GM19035 (cell line): ENCODE results near the gene SLC5A1.

Source experiments
- ATAC-seq: cut with Tn5 transposase; IDR thresholded peaks from one replicate; pipeline ENCODE4 v1.9.1; 2021; ENCODE audit not compliant: unreplicated experiment

SLC5A1 gene

GRCh38 chr22:32042924-32043323 is at the start of gene SLC5A1:
TSS of gene SLC5A1 (plus strand) at chr22:32043261. CDS start at chr22:32043282, 21 bp downstream.
- no peak for ATAC-seq

- no peak for ATAC-seq
Observed at GRCh38 chr22:31995046-31995445, 48.0 kb upstream of the SLC5A1 start.

DNA sequence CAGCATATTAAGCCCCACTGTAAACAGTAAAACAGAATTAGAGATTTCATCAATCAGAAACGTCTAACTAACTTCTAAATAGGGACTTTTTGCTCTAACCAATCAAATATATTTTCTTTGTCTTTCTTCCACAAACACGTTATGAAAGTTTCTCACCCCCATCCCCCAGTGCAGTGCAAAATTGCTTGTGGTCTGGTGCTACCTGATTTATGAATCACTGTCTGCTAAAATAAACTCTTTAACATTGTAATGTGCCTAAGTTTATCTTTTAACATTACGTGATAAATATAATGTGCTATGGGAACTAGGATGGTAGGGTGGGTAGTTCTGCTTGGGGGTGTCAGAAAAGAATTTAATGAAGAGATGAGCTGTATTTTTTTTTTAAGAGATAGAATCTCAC is 47.3 kb upstream of the SLC5A1 start:
- ATAC-seq, result no peak

GRCh38 chr22:31998784-31999385 is 44.2 kb upstream of the SLC5A1 start:
- ATAC-seq, result no peak

DNA sequence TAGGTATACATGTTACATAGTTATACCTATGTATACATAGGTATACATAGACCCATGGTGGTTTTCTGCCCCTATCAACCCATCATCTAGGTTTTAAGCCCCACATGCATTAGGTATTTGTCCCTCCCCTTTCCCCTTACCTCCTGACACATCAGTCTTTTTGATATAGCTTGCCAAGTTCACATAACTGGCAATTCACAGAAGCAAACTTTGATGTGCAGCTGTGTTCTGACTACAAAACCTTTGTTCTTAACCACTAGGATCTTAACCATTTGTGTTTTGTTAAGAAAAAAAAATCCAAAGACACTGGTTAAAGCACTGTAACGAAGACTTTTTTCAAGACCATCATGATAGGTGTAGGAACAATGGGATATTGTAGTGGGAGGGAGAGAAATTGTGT is 42.9 kb upstream of the SLC5A1 start:
- no peak for ATAC-seq

GRCh38 chr22:32005453-32005852 is 37.6 kb upstream of the SLC5A1 start:
- no peak for ATAC-seq

- no peak for ATAC-seq
Observed at GRCh38 chr22:32013200-32013599, 29.9 kb upstream of the SLC5A1 start.

GRCh38 chr22:32016081-32016480 is 27.0 kb upstream of the SLC5A1 start:
- no peak for ATAC-seq

- ATAC-seq, result no peak
Observed at GRCh38 chr22:32018056-32018455, 25.0 kb upstream of the SLC5A1 start.

- ATAC-seq, result no peak
Observed at GRCh38 chr22:32020117-32020516, 22.9 kb upstream of the SLC5A1 start.

DNA sequence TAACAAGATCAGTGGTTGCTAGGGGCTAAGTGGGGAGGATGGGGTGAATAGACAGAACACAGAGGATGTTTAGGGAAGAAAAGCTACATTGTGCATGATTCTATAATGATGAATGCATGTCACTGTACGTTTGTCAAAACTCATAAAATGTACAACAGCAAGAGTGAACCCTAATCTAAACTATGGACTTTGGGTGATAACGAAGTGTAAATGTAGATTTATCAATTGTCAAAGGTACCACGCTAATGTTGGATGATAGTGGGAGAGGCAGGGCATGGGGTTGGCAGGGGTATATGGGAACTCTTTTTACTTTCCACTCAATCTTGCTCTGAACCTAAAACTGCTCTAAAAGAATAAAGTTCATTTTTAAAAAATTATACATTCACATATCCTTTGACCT is 21.3 kb upstream of the SLC5A1 start:
- ATAC-seq, result no peak

DNA sequence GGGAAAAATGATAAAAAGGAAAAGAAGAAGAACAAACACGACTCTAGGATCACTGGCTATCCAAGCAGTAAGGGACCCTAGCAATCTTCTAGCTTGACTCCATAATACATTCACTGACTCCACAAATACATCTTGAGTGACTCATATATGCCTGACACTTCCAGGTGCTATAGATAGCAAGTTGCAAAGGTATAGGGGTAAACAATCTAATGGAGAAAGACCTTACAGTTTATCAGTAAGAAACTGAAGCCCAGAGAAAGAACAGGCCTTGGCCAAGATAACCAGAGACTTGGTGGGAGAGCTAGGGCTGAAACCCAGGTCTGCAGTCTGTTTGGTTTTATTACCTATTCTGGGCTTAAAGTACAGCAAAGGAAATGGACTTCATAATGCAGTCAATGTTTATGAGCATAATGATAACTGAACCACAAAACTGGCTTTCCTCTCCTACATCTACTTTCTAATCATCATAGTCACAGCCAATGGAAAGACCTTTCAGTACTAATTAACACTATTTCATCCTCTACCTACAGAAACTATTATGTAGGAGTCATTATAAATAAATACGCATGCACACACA is 19.7 kb upstream of the SLC5A1 start:
- no peak for ATAC-seq

DNA sequence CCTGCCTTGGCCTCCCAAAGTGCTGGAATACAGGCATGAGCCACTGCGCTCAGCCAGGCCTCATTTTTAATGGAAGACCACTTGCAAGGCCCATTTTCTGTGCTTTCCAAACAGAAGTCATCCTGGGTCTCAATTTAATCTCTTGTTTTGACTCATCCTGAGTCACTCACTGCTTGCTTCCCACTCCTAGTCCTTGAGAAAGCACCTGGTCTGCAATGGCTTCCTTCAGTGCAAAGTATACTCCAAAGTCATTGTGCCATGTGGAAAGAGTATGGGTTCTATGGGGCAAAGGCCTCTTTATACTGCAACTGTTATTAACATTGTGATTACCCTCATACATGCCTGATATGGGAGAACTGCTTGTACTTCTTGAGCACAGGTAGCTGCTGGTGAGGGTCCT is 18.3 kb upstream of the SLC5A1 start:
- no peak for ATAC-seq

DNA sequence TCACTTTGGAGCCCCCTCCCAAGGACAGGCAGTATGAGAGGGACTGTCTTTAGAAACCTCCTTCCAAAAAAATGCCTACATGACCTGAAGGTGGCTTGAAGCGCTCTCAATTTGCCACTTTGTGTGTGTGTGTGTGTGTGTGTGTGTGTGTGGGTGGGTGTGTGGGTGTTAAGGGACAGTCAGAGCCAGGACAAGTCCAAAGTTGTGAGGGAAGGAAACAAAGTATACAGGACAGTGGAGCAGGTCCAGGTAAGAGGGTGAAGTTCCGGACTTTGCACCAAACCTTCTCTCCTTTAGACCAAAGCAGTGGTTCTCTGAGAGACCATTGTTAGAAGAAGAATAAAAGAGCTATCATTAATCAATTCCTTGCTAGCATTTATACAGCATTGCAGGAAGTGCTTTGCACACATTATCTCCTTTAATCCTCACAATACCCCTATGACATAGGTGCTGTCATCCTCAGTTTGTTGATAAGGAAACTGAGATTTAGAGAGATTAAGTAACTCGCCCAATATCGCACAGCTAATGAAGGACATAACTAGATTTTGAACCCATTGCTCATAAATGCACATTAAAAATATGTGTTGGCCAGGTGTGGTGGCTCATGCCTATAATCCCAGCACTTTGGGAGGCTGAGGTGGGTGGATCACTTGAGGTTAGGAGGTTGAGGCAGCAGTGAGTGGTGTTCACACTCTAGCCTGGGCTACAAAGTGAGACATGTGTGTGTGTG is 12.4 kb upstream of the SLC5A1 start:
- ATAC-seq, result no peak

GRCh38 chr22:32031466-32031865 is 11.6 kb upstream of the SLC5A1 start:
- no peak for ATAC-seq

- ATAC-seq, result no peak
Observed at GRCh38 chr22:32034275-32034674, 8.8 kb upstream of the SLC5A1 start.

DNA sequence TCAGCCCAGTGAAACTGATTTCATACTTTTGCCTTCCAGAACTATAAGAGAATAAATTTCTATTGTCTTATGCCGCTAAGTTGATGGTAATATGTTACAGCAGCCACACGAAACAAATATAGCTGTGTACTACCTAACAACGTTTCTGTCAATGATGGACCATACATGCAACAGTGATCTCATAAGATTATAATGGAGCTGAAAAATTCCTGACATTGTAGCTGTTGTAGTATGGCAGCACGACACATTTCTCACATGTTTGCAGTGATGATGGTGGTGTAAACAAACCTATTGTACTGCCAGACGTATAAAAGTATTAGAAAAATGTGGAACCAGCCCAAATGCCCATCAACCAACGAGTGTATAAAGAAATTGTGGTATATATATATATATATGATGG is 5.8 kb upstream of the SLC5A1 start:
- ATAC-seq, result no peak

DNA sequence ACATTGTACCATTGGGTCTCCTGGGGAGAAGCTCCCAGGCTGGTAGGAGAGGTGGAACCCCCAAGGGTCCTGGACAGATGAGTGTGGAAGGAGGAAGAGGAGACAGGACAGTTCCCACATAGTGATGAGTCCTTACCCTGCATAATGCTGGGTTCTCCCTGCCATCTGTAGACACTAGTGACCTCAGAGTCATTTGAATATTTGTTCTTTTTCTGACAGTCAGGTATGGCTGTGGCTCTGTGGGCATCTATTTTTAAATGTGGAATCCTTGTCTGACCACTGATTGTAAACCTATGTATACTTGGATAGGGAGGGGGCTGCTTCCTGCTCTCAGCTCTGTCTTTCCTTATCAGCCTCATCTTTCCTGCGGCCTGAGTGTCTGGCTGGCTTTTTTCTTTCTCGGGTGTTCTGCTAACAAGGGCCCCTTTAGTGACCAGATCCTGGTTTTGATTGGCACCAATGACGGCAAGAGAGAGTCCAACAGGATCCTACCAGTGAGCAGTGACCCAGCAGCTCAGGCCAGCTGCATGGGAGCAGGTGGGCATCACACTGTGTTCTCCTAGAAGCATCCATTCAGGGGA is 2.6 kb upstream of the SLC5A1 start:
- no peak for ATAC-seq

DNA sequence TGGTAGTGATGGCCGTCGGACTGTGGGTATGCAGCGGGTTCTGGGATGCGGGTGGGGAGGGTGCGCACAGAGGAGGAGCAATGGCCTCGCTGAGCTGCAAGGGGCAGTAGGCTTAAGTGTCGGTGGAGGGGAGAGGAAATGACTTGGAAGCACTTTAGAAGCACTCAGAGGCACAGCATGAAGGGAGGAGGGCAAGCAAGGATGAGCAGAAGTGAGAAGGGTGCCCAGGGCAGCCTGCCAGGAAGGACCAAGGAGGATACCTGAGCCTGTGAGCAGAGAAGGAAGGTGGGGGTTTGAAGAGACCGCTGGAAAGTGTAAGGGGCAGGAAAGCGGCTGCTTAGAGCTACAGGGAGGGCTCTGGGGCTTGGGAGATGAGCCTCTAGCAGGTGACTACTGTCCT is 330 bp downstream of the SLC5A1 start:
- no peak for ATAC-seq

GRCh38 chr22:32044477-32044876 is 1.4 kb downstream of the SLC5A1 start:
- no peak for ATAC-seq

DNA sequence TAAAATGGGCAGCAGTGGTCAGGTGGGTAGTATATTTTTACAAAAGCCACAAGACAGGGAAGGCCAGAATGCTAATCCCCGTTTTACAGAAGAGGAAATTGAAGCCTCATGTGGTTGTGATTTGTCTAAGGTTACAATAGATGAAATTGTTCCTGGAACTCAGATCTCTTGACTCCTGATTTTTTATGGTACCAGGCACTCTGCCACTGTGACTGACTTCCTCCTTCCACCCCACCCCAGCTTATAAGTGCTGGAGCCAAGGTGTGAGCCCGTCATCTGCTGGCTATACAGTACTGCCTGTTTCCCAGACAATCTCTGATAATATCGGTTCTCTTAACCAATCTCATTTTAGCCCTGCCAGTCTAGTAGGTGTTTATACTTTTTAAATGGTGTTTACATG is 1.9 kb downstream of the SLC5A1 start:
- ATAC-seq, result no peak

GRCh38 chr22:32048069-32048468 is 5.0 kb downstream of the SLC5A1 start:
- no peak for ATAC-seq
